Measurements from ENCODE around the gene AUTS2. TPM values are rescaled to one million over a fixed set of nuclear protein-coding genes. Genes with fewer than 3 reads are reported as not detected.

The AUTS2 gene
- total and polyA plus RNA-seq, 4 donors = 4.9 to 24.4 (median 7.0) TPM

GRCh38 chr7:70033226-70033625 lies 435.0 kb downstream of the AUTS2 start:
- H3K36me3 ChIP-seq (ENCODE audit: control insufficient read depth in 4 of 4, insufficient read depth in 3 of 4, low read depth in 1 of 4, low read length in 3 of 4) = no peaks in the 10 kb centered on the region
- H3K4me1 ChIP-seq (ENCODE audit: control insufficient read depth in 4 of 4, insufficient read depth in 4 of 4, low read length in 3 of 4) = no peaks in the 10 kb centered on the region
- H3K9me3 ChIP-seq (ENCODE audit: control insufficient read depth in 4 of 4, low read length in 3 of 4) = no peaks in the 10 kb centered on the region
- no peak for DNase-seq (ENCODE audit: low spot score)
- TF ChIP-seq EGR1 (IDR thresholded peaks at IDR 0.05; ENCODE audit: low read depth in 2 of 2) = no peak
- no peak for TF ChIP-seq ZBTB33 (IDR thresholded peaks at IDR 0.05)
- no peak for TF ChIP-seq HNF4A (conservative IDR thresholded peaks at IDR 0.05)
- no peak for TF ChIP-seq GABPA (IDR thresholded peaks at IDR 0.05 in 1 of 2, conservative IDR thresholded peaks at IDR 0.05 in 1 of 2)
- TF ChIP-seq SP1 (IDR thresholded peaks at IDR 0.05) = no peak
- no peak for TF ChIP-seq RXRA (IDR thresholded peaks at IDR 0.05)
- no peak for TF ChIP-seq TAF1 (conservative IDR thresholded peaks at IDR 0.05)
- no peak for TF ChIP-seq JUND (IDR thresholded peaks at IDR 0.05)
- TF ChIP-seq RAD21 (IDR thresholded peaks at IDR 0.05) = no peak
- no peak for TF ChIP-seq ATF3 (IDR thresholded peaks at IDR 0.05)
- TF ChIP-seq MAX (IDR thresholded peaks at IDR 0.05) = no peak
- H3K27ac ChIP-seq (ENCODE audit: low read depth in 1 of 2, low read length in 2 of 2) = no peak overlapping the region
- H3K27me3 ChIP-seq (ENCODE audit: control insufficient read depth in 4 of 4, insufficient read depth in 4 of 4, low read length in 3 of 4) = no peaks in the 10 kb centered on the region
- no peak overlapping the region for H3K4me3 ChIP-seq (ENCODE audit: low read depth in 1 of 3, low read length in 3 of 3)
- no peak overlapping the region for H3K9ac ChIP-seq (ENCODE audit: low read depth in 1 of 2, low read length in 2 of 2)

GRCh38 chr7:70034999-70035398 lies 436.7 kb downstream of the AUTS2 start:
- H3K4me3 ChIP-seq (ENCODE audit: low read depth in 1 of 3, low read length in 3 of 3) = no peak overlapping the region
- DNase-seq (ENCODE audit: low spot score) = no peak
- no peaks in the 10 kb centered on the region for H3K4me1 ChIP-seq (ENCODE audit: control insufficient read depth in 4 of 4, insufficient read depth in 4 of 4, low read length in 3 of 4)
- no peak for TF ChIP-seq ATF3 (IDR thresholded peaks at IDR 0.05)
- no peak for TF ChIP-seq TAF1 (conservative IDR thresholded peaks at IDR 0.05)
- TF ChIP-seq HNF4A (conservative IDR thresholded peaks at IDR 0.05) = no peak
- TF ChIP-seq HNF4G (IDR thresholded peaks at IDR 0.05) = no peak
- no peak for TF ChIP-seq MAX (IDR thresholded peaks at IDR 0.05)
- TF ChIP-seq ZBTB33 (IDR thresholded peaks at IDR 0.05) = no peak
- TF ChIP-seq RAD21 (IDR thresholded peaks at IDR 0.05) = no peak
- no peak for TF ChIP-seq NR2F2 (IDR thresholded peaks at IDR 0.05)
- TF ChIP-seq EGR1 (IDR thresholded peaks at IDR 0.05; ENCODE audit: low read depth in 2 of 2) = no peak
- no peak for TF ChIP-seq JUND (IDR thresholded peaks at IDR 0.05)
- no peak for TF ChIP-seq GABPA (IDR thresholded peaks at IDR 0.05 in 1 of 2, conservative IDR thresholded peaks at IDR 0.05 in 1 of 2)
- no peak for TF ChIP-seq CTCF (IDR thresholded peaks at IDR 0.05; ENCODE audit: low read depth, low read length, missing input control)
- TF ChIP-seq RXRA (IDR thresholded peaks at IDR 0.05) = no peak
- no peak for TF ChIP-seq YY1 (IDR thresholded peaks at IDR 0.05)
- no peak for TF ChIP-seq FOXA2 (IDR thresholded peaks at IDR 0.05)
- TF ChIP-seq FOXA1 (IDR thresholded peaks at IDR 0.05) = no peak
- no peak overlapping the region for H3K27ac ChIP-seq (ENCODE audit: low read depth in 1 of 2, low read length in 2 of 2)
- H3K9ac ChIP-seq (ENCODE audit: low read depth in 1 of 2, low read length in 2 of 2) = no peak overlapping the region
- no peaks in the 10 kb centered on the region for H3K27me3 ChIP-seq (ENCODE audit: control insufficient read depth in 4 of 4, insufficient read depth in 4 of 4, low read length in 3 of 4)
- H3K9me3 ChIP-seq (ENCODE audit: control insufficient read depth in 4 of 4, low read length in 3 of 4) = no peaks in the 10 kb centered on the region
- H3K36me3 ChIP-seq (ENCODE audit: control insufficient read depth in 4 of 4, insufficient read depth in 3 of 4, low read depth in 1 of 4, low read length in 3 of 4) = no peaks in the 10 kb centered on the region
